ENCODE measurements around the gene CEACAM7.
"Not testable (repeated sequence)": the region's sequence is repeated elsewhere in the genome, so short reads cannot be mapped to it uniquely, and the experiment has no call there.

The CEACAM7 gene

DNA sequence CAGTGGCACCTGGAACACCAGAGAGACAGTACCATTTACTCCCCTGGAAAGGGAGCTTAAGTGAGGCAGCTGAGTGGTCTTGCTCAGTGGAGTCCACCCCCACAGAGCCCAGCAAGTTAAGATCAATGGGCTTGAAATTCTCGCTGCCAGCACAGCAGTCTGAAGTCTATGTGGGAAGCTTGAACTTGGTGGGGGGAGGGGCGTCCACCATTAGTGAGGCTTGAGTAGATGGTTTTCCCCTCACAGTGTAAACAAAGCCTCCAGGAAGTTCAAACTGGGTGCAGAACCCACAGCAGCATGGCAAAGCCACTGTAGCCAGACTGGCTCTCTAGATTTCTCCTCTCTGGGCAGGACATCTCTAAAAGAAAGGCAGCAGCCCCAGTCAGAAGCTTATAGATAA lies 30.9 kb downstream of the CEACAM7 start:
- in situ Hi-C loops (cut with HindIII; ENCODE audit: low sequenced_read_pairs), result no loop called here

DNA sequence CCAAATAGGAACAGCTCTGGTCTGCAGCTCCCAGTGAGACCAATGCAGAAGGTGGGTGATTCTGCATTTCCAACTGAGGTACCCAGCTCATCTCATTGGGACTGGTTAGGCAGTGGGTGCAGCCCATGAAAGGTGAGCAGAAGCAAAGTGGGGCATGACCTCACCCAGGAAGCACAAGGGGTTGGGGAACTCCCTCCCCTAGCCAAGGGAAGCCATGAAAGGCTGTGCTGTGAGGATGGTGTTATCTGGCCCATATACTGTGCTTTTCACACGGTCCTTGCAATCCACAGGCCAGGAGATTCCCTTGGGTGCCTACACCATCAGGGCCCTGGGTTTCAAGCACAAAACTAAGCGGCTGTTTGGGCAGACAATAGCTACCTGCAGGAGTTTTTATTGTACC lies 31.3 kb downstream of the CEACAM7 start:
- in situ Hi-C loops (cut with HindIII; ENCODE audit: low sequenced_read_pairs), result not testable (repeated sequence)

DNA sequence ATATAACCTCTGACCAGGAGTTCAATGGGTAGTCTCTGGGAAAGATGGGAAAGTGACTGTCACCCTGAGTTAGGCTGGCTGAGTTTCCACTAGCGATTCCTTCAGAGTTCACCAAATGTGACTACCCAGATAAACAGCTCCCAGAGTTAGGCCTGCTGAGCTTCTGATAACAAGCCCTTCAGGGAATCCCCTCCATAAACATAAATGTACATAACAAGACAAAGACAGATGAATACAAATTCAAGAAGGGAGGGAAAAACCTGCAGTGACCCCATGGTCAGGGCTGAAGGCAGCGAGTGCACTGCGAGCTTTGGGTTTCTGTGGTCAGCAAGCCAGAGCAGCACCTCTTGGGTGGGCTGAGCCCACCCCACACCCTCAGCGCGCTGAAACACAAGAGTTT lies 35.8 kb downstream of the CEACAM7 start:
- in situ Hi-C loops (cut with HindIII; ENCODE audit: low sequenced_read_pairs), result no loop called here

DNA sequence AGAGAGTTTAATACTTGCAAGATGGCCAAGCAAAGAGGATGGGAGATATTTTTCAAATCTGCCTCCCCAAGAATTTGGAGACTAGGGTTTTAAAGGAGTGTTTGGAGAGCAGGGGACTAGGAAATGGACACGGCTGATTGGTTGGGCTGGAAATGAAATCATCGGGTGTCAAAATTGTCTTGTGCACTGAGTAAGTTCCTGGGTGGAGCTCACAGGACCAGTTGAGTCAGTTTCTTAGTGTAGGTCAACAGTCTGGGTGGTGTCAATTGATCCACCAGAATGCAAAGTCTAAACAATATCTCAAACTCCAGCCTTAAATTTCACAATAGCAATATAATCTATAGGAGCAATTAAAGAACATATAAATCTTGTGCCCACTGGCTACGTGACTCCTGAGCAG lies 38.2 kb downstream of the CEACAM7 start:
- in situ Hi-C loops (cut with HindIII; ENCODE audit: low sequenced_read_pairs), result no loop called here

DNA sequence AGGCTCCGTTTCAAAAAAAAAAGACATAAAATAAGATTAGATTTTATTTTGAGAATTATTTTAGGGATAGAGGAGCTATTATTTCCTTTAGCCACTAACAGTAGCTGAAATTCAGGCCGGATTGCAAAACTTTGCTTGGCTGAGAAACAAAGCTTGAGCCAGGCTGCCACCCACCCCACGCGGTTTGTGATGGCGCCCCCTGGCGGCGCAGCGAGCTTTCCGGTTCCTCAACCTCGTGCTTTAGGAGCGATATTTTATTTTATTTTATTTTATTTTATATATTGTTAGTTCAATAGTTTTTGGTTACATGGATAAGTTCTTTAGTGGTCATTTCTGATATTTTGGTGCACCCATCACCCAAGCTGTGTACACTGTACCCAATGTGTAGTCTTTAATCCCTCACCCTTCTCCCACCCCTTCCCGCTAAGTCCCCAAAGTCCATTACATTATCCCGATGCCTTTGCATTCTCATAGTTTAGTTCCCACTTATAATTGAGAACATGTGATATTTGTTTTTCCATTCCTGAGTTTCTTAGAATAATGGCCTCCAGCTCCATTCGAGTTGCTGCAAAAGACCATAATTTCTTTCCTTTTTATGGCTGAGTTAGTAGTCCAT lies 41.4 kb downstream of the CEACAM7 start:
- in situ Hi-C loops (cut with HindIII; ENCODE audit: low sequenced_read_pairs), result no loop called here

DNA sequence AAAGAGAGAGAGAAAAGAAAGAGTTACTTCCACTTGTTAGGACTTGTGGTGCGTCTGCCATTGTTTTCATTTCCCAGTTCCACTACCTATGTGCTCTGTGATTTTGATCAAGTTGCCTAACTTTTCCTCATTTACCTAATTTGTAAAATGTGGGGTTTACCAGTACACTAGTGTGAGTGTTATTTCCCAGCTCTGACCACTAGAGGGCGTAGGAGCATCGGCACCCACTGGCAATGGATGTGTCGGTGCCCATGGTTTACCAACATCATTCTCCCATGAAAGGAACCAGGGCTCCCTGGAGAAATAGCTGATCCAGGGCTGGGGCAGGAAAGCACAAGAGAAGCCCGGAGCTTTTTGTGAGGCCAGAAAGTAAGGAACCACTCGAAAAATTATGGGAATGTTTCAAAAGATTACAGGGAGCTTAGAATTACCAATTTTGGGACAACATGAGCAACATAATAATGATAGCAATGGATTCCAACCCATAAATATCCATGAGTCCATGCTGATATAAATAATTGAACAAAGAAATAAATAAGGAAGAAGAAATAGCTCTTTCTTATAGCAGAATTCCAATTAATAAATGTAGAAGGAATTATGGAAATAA lies 46.1 kb downstream of the CEACAM7 start:
- in situ Hi-C loops (cut with HindIII; ENCODE audit: low sequenced_read_pairs), result no loop called here

DNA sequence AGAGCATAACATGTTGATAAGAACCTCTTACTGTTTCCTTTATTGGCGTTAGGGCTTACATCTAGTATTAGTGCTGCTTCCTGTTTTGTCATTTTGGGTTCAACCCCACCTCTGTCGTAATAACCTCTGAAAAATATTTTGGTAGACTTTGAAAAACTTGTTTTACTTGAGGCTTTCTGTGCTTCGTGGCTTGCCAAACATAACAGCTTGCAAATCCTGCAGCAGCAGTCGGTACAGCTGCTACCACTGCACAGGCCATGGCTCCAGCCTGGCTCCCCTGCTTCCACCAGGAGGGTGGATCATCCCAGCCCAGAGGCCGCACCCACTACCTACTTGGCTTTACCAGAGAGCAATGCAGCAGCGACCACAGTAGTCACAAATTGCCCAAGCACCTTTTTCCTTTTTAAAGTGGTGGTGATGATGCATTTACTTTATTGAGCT lies 49.4 kb downstream of the CEACAM7 start:
- in situ Hi-C loops (cut with HindIII; ENCODE audit: low sequenced_read_pairs), result no loop called here

DNA sequence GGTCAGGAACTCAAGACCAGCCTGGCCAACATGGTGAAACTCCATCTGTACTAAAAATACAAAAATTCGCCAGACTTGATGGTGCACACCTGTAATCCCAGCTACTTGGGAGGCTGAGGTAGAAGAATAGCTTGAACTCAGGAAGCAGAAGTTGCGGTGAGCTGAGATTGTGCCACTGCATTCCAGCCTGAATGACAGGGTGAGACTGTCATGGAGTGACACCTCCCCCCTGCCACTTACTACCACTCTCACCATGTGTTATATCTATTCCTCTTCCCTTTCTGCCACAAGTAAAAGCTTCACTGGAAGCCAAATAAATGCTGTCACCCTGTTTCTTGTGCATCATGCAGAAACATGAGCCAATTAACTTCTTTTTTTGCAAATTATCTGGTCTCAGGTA lies 50.6 kb downstream of the CEACAM7 start:
- in situ Hi-C loops (cut with HindIII; ENCODE audit: low sequenced_read_pairs), result no loop called here

DNA sequence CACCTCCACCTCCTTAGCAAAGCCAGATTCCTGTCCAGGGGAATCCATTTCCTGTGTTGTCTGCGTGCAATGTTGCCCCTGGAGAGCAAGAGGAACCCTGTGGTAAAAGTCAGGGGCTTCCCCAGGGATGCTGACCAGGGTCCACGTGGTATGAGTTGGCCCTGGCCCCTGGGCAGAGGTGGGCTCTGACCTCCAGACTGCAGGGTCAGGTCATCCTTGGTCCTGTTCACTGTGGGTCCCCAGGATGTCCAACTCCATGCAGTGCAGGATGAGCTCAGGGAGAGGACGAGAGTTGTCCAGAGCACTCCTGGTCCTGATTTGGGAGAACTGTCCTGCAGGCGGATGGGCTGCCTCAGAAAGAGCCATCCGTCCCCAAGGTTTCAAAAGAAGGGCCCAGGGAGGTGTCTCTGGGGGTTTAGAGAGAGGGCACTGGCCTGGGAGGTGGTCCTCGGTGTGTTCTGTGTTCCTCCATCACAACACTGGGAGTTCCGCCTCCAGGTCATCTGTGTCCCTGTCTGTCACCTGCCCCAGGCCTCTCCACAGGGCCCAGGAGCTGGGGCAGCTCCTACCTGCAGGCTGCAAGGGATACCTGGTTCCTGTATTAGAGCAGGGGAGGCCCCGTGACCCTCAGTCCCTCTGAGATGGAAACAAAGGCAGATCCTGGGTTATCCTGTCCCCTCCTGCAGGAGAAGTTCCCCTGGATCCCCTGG lies 59.9 kb downstream of the CEACAM7 start:
- in situ Hi-C loops (cut with HindIII; ENCODE audit: low sequenced_read_pairs), result no loop called here

DNA sequence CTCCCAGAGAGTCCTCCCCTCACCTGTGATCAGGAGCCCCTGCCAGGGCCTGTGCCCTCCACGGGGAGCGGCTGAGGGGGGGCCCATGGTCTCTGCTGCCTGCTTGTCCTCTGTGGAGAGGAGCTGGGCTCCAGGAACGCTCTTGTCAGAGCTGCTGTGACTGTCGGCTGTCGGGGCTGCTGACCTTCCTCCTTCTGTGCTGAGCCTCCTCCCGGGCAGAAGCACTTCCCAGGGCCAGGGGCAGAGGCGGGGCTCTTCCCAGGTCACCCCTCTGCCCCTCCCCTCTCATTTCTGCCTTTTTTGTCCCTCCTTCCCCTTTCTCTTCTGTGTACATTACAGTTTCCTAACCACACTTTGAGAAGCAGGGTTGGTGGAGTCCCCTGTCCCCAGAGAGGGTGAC lies 61.2 kb downstream of the CEACAM7 start, which contains the start of gene CEACAM4:
Gene CEACAM4 (minus strand): TSS at position 198 of the 400 bp plus-strand sequence. CDS start 111 bp downstream, at position 87.
- in situ Hi-C loops (cut with HindIII; ENCODE audit: low sequenced_read_pairs), result no loop called here

DNA sequence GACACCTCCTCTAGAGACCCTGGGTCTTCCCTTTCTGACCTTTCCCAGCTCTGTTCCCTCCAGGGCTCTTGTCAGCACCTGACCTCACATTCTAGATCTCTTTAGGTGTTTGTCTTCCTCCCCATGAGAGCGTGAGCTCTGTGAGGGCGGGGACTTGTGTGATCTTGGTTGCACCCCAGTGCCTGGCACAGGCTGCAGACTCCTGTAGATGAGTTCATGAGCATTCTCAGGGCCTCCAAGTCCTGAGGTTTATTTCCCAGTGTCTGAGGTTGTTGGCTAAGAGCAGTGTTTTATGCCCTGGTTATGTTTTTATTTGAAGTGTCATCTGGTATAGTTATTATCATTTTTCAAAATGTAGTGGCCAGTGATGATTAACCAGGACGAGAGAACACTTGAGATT lies 61.8 kb downstream of the CEACAM7 start:
- in situ Hi-C loops (cut with HindIII; ENCODE audit: low sequenced_read_pairs), result no loop called here

DNA sequence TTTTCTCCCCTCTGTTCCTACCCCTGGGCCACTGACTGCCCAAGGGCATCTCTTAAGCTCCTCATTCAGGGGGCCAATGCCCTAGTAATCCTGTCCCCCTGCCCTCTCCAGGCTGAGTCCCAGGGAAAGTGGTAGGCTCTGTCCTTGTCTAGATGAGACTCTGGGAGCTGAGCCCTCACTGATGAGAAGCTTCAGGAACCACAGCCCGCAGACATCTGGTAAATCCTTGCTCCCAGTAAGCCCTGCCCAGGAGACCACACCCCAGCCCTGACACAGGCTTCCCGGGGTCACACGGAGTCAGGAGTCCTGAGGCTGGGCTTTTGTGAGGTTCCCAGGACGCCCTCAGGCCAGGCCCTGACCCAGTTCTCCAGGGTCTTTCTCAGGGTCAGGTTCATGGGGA lies 63.1 kb downstream of the CEACAM7 start:
- in situ Hi-C loops (cut with HindIII; ENCODE audit: low sequenced_read_pairs), result no loop called here

DNA sequence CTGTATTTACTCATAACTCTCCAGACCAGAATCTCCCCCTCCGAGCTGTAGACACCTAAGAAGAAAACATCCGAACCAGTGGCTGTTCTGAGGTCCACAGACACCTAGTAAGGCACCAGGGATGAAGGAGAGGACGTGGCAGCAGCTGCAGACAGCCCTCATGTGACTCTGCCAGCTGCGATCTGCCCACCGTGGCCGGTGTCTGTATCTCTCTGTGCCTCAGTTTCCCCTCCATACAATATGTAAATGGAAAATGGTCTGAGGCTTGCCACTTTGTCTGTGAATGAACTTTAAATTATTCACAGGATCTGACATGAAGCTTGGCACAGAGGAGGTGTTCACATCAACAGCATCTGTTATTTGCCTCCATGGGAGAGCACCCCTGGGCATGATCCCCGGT lies 63.6 kb downstream of the CEACAM7 start:
- in situ Hi-C loops (cut with HindIII; ENCODE audit: low sequenced_read_pairs), result no loop called here

DNA sequence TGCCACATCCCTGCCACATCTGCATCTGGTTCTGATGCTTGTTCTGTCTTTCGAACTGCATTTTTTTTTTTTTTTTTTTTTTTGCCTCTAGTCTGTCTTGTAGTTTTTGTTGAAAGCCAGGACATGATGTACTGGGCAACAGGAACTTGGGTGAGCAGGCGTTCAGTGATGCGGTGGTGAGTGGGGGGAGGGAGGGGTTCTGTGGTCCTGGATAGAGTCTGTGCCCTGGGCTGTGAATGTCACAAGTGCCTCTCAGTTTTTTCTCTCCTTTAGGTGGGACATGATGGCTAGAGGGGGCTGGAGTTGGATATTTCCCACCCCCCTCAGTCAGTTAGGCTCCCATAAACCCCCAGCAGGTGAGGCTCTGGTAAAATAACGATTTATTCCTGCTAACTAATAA lies 64.7 kb downstream of the CEACAM7 start:
- in situ Hi-C loops (cut with HindIII; ENCODE audit: low sequenced_read_pairs), result no loop called here

Measured in DLD1 (cell line).